ENCODE data around the gene SLC4A4. TPM values are rescaled to one million over a fixed set of nuclear protein-coding genes. Genes with fewer than 3 reads are reported as not detected.

SLC4A4 gene
- polyA plus RNA-seq, 1 of the 3 experiments (the other 2 are of a cell fraction): not detected

DNA sequence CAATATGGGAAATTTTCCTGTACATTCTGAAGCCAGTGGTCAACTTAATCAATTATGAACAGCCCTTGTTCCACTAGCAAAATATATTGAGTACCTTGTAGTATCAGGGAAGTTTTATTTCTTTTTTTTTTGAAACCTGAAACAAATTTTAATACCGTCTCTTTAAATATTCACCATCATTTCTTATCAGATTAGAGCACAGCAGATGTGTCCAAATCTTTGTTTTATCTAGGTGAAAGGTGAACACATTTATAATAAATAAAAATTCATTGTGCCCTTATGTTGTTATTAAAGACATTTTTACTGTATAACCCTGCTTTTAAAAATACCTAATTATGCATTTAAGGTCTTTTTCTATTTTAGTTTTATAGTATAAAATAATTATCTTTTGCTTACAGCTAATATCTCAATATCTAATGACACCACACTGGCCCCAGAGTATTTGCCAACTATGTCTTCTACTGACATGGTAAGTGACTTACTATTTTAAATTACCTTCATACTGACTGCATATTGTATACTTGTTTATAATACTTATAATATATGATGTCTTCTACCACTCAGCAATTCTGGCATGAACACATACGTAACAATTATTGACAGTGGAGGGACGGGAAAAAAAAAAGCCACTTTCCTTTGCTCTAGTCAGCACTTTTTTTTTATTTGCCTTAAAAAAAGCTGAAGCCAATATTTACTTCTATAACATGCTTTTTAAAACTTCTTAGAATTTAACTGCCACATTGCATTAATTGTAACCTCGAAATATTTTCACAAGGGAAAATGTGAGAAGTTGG, 147.9 kb downstream of the SLC4A4 start:
- no peak overlapping the region for H3K27ac ChIP-seq (ENCODE audit: low read depth in 2 of 2, low read length in 1 of 2)
- H3K79me2 ChIP-seq (ENCODE audit: insufficient read depth): no peaks in the 10 kb centered on the region
- H3K9ac ChIP-seq: no peak overlapping the region
- CTCF ChIA-PET: no interaction called here
- H3K9me2 ChIP-seq: no peaks in the 10 kb centered on the region
- no peak overlapping the region for H3K4me2 ChIP-seq
- H3K4me3 ChIP-seq (ENCODE audit: low read depth in 2 of 2, low read length in 1 of 2): no peak overlapping the region
- no peak for TF ChIP-seq TEAD4 (IDR thresholded peaks at IDR 0.05; ENCODE audit: borderline replicate concordance, insufficient read depth)
- TF ChIP-seq TAF1 (IDR thresholded peaks at IDR 0.05; ENCODE audit: borderline replicate concordance, low read depth, low read length): no peak
- TF ChIP-seq, protein P1, sequence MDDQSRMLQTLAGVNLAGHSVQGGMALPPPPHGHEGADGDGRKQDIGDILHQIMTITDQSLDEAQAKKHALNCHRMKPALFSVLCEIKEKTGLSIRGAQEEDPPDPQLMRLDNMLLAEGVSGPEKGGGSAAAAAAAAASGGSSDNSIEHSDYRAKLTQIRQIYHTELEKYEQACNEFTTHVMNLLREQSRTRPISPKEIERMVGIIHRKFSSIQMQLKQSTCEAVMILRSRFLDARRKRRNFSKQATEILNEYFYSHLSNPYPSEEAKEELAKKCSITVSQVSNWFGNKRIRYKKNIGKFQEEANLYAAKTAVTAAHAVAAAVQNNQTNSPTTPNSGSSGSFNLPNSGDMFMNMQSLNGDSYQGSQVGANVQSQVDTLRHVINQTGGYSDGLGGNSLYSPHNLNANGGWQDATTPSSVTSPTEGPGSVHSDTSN (IDR thresholded peaks at IDR 0.05): no peak
- TF ChIP-seq, protein P2, sequence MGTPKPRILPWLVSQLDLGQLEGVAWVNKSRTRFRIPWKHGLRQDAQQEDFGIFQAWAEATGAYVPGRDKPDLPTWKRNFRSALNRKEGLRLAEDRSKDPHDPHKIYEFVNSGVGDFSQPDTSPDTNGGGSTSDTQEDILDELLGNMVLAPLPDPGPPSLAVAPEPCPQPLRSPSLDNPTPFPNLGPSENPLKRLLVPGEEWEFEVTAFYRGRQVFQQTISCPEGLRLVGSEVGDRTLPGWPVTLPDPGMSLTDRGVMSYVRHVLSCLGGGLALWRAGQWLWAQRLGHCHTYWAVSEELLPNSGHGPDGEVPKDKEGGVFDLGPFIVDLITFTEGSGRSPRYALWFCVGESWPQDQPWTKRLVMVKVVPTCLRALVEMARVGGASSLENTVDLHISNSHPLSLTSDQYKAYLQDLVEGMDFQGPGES (IDR thresholded peaks at IDR 0.05; ENCODE audit: low read depth, low read length): no peak
- TF ChIP-seq RFX5 (IDR thresholded peaks at IDR 0.05; ENCODE audit: low read length): no peak
- TF ChIP-seq, protein P3, sequence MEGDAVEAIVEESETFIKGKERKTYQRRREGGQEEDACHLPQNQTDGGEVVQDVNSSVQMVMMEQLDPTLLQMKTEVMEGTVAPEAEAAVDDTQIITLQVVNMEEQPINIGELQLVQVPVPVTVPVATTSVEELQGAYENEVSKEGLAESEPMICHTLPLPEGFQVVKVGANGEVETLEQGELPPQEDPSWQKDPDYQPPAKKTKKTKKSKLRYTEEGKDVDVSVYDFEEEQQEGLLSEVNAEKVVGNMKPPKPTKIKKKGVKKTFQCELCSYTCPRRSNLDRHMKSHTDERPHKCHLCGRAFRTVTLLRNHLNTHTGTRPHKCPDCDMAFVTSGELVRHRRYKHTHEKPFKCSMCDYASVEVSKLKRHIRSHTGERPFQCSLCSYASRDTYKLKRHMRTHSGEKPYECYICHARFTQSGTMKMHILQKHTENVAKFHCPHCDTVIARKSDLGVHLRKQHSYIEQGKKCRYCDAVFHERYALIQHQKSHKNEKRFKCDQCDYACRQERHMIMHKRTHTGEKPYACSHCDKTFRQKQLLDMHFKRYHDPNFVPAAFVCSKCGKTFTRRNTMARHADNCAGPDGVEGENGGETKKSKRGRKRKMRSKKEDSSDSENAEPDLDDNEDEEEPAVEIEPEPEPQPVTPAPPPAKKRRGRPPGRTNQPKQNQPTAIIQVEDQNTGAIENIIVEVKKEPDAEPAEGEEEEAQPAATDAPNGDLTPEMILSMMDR (IDR thresholded peaks at IDR 0.05): no peak
- no peak for TF ChIP-seq SIN3A (IDR thresholded peaks at IDR 0.05; ENCODE audit: borderline replicate concordance, low read depth, low read length)
- no peak for TF ChIP-seq GATA2 (CRISPR knock-in tag; IDR thresholded peaks at IDR 0.05)
- TF ChIP-seq RXRA (IDR thresholded peaks at IDR 0.05; ENCODE audit: borderline replicate concordance, low read depth): no peak
- no peak for TF ChIP-seq JUND (IDR thresholded peaks at IDR 0.05)
- TF ChIP-seq GABPA (IDR thresholded peaks at IDR 0.05; ENCODE audit: low read depth): no peak
- TF ChIP-seq MXI1 (IDR thresholded peaks at IDR 0.05; ENCODE audit: low read depth, low read length): no peak
- TF ChIP-seq SMC3 (IDR thresholded peaks at IDR 0.05; ENCODE audit: low read depth, low read length): no peak
- TF ChIP-seq MEF2A (IDR thresholded peaks at IDR 0.05; ENCODE audit: borderline replicate concordance, low read depth): no peak
- no peak for TF ChIP-seq FOXJ3 (CRISPR knock-in tag; IDR thresholded peaks at IDR 0.05)
- TF ChIP-seq TCF12 (IDR thresholded peaks at IDR 0.05): no peak
- no peak for TF ChIP-seq YY1 (IDR thresholded peaks at IDR 0.05; ENCODE audit: low read depth)
- TF ChIP-seq NRF1 (IDR thresholded peaks at IDR 0.05; ENCODE audit: low read depth, low read length): no peak
- no peaks in the 10 kb centered on the region for H4K20me1 ChIP-seq (ENCODE audit: insufficient read depth)
- no peaks in the 10 kb centered on the region for H3K27me3 ChIP-seq (ENCODE audit: insufficient read depth)
- no peaks in the 10 kb centered on the region for H3K36me3 ChIP-seq (replicated peaks in 1 of 2; ENCODE audit: control insufficient read depth in 1 of 2, insufficient read depth in 2 of 2, low read length in 1 of 2)
- WGBS (ENCODE audit: low lambda C conversion rate): 5% methylated on average over 4 of the region's 4 CpGs
- no peaks in the 10 kb centered on the region for H3F3A ChIP-seq (replicated peaks; ENCODE audit: insufficient read depth)
- H3K4me1 ChIP-seq (ENCODE audit: control insufficient read depth in 1 of 2, insufficient read depth in 2 of 2, low read depth in 1 of 2, low read length in 1 of 2): no peaks in the 10 kb centered on the region
- POLR2A ChIA-PET: no interaction called here
- no peak for DNase-seq
- H3K9me3 ChIP-seq: no peaks in the 10 kb centered on the region
- H2AFZ ChIP-seq (ENCODE audit: low read depth): no peak overlapping the region
